ENCODE data around the gene GRK7. TPM values are rescaled to one million over a fixed set of nuclear protein-coding genes. Genes with fewer than 3 reads are reported as not detected.

The GRK7 gene
- polyA plus RNA-seq (2012; rRNA removed): 0.03 TPM in 1 of 2 replicates, not detected in the other
- not detected in 2 replicates for polyA plus RNA-seq (2012; cell fraction: cytosol; rRNA removed)
- polyA plus RNA-seq (2012; cell fraction: nucleus; rRNA removed): 0.05 and 0.06 TPM in 2 replicates

GRCh38 chr3:141763088-141763750, at the start of gene GRK7:
GRK7 (plus strand) TSS chr3:141763408; CDS start chr3:141778285, 14,877 bp downstream.
- Histone ChIP-seq H3K27ac (ENCODE audit: low read depth in 2 of 2, low read length in 1 of 2) (no peak within 1 kb of the TSS), H3K4me3 (ENCODE audit: low read depth in 2 of 2, low read length in 1 of 2) (no peak within 1 kb of the TSS), H3K4me1 (ENCODE audit: control insufficient read depth in 1 of 2, insufficient read depth in 2 of 2, low read depth in 1 of 2, low read length in 1 of 2) (no peaks in the 10 kb centered on the region), H3K79me2 (ENCODE audit: insufficient read depth) (no peaks in the 10 kb centered on the region), H3K9me2 (no peaks in the 10 kb centered on the region), H3K9ac (no peak within 1 kb of the TSS), H3K36me3 (replicated peaks in 1 of 2; ENCODE audit: control insufficient read depth in 1 of 2, insufficient read depth in 2 of 2, low read length in 1 of 2) (no peaks in the 10 kb centered on the region), H3K9me3 (no peaks in the 10 kb centered on the region), H3F3A (replicated peaks; ENCODE audit: insufficient read depth) (no peaks in the 10 kb centered on the region), H4K20me1 (ENCODE audit: insufficient read depth) (no peaks in the 10 kb centered on the region), H3K4me2 (no peak within 1 kb of the TSS), H3K27me3 (ENCODE audit: insufficient read depth) (no peaks in the 10 kb centered on the region), H2AFZ (ENCODE audit: low read depth) (no peak within 1 kb of the TSS)
- 77% methylated on average over 8 of the region's 9 CpGs for WGBS (ENCODE audit: low lambda C conversion rate)
- no peak for TF ChIP-seq TEAD4 (IDR thresholded peaks at IDR 0.05; ENCODE audit: borderline replicate concordance, insufficient read depth)
- ChIA-PET CTCF (interaction anchor here (1.0 to 1.4 kb wide), 2 partner anchors 14 to 25 kb away, joined by 3 to 4 read pairs; partner anchors contain the start of gene RNF7), POLR2A (no interaction called here)
- DNase-seq: no peak

GRCh38 chr3:141714671-141715070, 48.5 kb upstream of the GRK7 start:
- no peaks in the 10 kb centered on the region for H3K79me2 ChIP-seq (ENCODE audit: insufficient read depth)
- no peaks in the 10 kb centered on the region for H3K27me3 ChIP-seq (ENCODE audit: insufficient read depth)
- H3K4me1 ChIP-seq (ENCODE audit: control insufficient read depth in 1 of 2, insufficient read depth in 2 of 2, low read depth in 1 of 2, low read length in 1 of 2): peaks cover 0 to 7% of the 10 kb centered on the region in 2 experiments; a peak in 1 of 4 replicates
- H3K4me2 ChIP-seq: no peak overlapping the region
- 0 out of 2 replicates have a peak, but pooled peaks cover 2% of the 10 kb centered on the region for H3K9me3 ChIP-seq
- peaks cover 3% of the 10 kb centered on the region for H3F3A ChIP-seq (replicated peaks; ENCODE audit: insufficient read depth)
- TF ChIP-seq TEAD4 (IDR thresholded peaks at IDR 0.05; ENCODE audit: borderline replicate concordance, insufficient read depth): no peak
- TF ChIP-seq RXRA (IDR thresholded peaks at IDR 0.05; ENCODE audit: borderline replicate concordance, low read depth): no peak
- TF ChIP-seq POLR2AphosphoS5 (IDR thresholded peaks at IDR 0.05; ENCODE audit: low read depth, low read length): no peak
- TF ChIP-seq, protein P1, sequence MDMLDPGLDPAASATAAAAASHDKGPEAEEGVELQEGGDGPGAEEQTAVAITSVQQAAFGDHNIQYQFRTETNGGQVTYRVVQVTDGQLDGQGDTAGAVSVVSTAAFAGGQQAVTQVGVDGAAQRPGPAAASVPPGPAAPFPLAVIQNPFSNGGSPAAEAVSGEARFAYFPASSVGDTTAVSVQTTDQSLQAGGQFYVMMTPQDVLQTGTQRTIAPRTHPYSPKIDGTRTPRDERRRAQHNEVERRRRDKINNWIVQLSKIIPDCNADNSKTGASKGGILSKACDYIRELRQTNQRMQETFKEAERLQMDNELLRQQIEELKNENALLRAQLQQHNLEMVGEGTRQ (IDR thresholded peaks at IDR 0.05; ENCODE audit: borderline replicate concordance, low read depth, low read length): no peak
- TF ChIP-seq FOXM1 (IDR thresholded peaks at IDR 0.05; ENCODE audit: low read depth): no peak
- no peak for TF ChIP-seq EZH2phosphoT487 (IDR thresholded peaks at IDR 0.05; ENCODE audit: borderline replicate concordance, low read depth)
- TF ChIP-seq RFX5 (IDR thresholded peaks at IDR 0.05; ENCODE audit: low read length): no peak
- TF ChIP-seq MXI1 (IDR thresholded peaks at IDR 0.05; ENCODE audit: low read depth, low read length): no peak
- H3K9ac ChIP-seq: no peak overlapping the region
- H3K9me2 ChIP-seq: no peaks in the 10 kb centered on the region
- POLR2A ChIA-PET: no interaction called here
- no peaks in the 10 kb centered on the region for H4K20me1 ChIP-seq (ENCODE audit: insufficient read depth)
- CTCF ChIA-PET: interaction anchor here (1.0 kb wide), 1 partner anchor 23 kb away, joined by 3 read pairs; the partner anchor contains the start of gene RNF7
- H2AFZ ChIP-seq (ENCODE audit: low read depth): no peak overlapping the region
- H3K27ac ChIP-seq (ENCODE audit: low read depth in 2 of 2, low read length in 1 of 2): no peak overlapping the region
- H3K4me3 ChIP-seq (ENCODE audit: low read depth in 2 of 2, low read length in 1 of 2): no peak overlapping the region
- DNase-seq: no peak
- WGBS (ENCODE audit: low lambda C conversion rate): 50% methylated on average over 1 of the region's 1 CpG
- H3K36me3 ChIP-seq (replicated peaks in 1 of 2; ENCODE audit: control insufficient read depth in 1 of 2, insufficient read depth in 2 of 2, low read length in 1 of 2): no peaks in the 10 kb centered on the region

GRCh38 chr3:141722081-141722480, 41.1 kb upstream of the GRK7 start:
- Histone ChIP-seq H3K9me2 (no peaks in the 10 kb centered on the region), H3K36me3 (replicated peaks in 1 of 2; ENCODE audit: control insufficient read depth in 1 of 2, insufficient read depth in 2 of 2, low read length in 1 of 2) (no peaks in the 10 kb centered on the region), H3K9me3 (no peaks in the 10 kb centered on the region), H3K4me1 (ENCODE audit: control insufficient read depth in 1 of 2, insufficient read depth in 2 of 2, low read depth in 1 of 2, low read length in 1 of 2) (no peaks in the 10 kb centered on the region), H3K27ac (ENCODE audit: low read depth in 2 of 2, low read length in 1 of 2) (no peak overlapping the region), H3K79me2 (ENCODE audit: insufficient read depth) (no peaks in the 10 kb centered on the region), H3K4me3 (ENCODE audit: low read depth in 2 of 2, low read length in 1 of 2) (no peak overlapping the region), H2AFZ (ENCODE audit: low read depth) (no peak overlapping the region), H3F3A (replicated peaks; ENCODE audit: insufficient read depth) (no peaks in the 10 kb centered on the region), H3K27me3 (ENCODE audit: insufficient read depth) (no peaks in the 10 kb centered on the region), H3K9ac (no peak overlapping the region), H4K20me1 (ENCODE audit: insufficient read depth) (no peaks in the 10 kb centered on the region), H3K4me2 (no peak overlapping the region)
- TF ChIP-seq MEF2A (IDR thresholded peaks at IDR 0.05; ENCODE audit: borderline replicate concordance, low read depth) (no peak), GATA2 (CRISPR knock-in tag; IDR thresholded peaks at IDR 0.05) (no peak), TAF1 (IDR thresholded peaks at IDR 0.05; ENCODE audit: borderline replicate concordance, low read depth, low read length) (no peak), SIN3A (IDR thresholded peaks at IDR 0.05; ENCODE audit: borderline replicate concordance, low read depth, low read length) (no peak), RAD21 (IDR thresholded peaks at IDR 0.05; ENCODE audit: low read length) (no peak), EZH2phosphoT487 (IDR thresholded peaks at IDR 0.05; ENCODE audit: borderline replicate concordance, low read depth) (no peak), NFIC (IDR thresholded peaks at IDR 0.05; ENCODE audit: borderline replicate concordance) (no peak), RXRA (IDR thresholded peaks at IDR 0.05; ENCODE audit: borderline replicate concordance, low read depth) (no peak)
- TF ChIP-seq, protein P2, sequence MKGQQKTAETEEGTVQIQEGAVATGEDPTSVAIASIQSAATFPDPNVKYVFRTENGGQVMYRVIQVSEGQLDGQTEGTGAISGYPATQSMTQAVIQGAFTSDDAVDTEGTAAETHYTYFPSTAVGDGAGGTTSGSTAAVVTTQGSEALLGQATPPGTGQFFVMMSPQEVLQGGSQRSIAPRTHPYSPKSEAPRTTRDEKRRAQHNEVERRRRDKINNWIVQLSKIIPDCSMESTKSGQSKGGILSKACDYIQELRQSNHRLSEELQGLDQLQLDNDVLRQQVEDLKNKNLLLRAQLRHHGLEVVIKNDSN (IDR thresholded peaks at IDR 0.05; ENCODE audit: borderline replicate concordance, low read depth): no peak
- TF ChIP-seq, protein P3, sequence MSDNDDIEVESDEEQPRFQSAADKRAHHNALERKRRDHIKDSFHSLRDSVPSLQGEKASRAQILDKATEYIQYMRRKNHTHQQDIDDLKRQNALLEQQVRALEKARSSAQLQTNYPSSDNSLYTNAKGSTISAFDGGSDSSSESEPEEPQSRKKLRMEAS (IDR thresholded peaks at IDR 0.05; ENCODE audit: low read depth): no peak
- DNase-seq: no peak
- ChIA-PET CTCF (interaction anchor here (0.8 to 2.8 kb wide), 3 partner anchors 16 to 153 kb away, joined by 3 to 8 read pairs (median 3); partner anchors contain the start of gene RNF7), POLR2A (no interaction called here)
- 58% methylated on average over 2 of the region's 2 CpGs for WGBS (ENCODE audit: low lambda C conversion rate)
